Putamen (tissue), 1 donor: ENCODE data around the gene FLNC.

ENCODE experiments used
- DNase-seq: peaks from one replicate; pipeline ENCODE4 v3.0.0-alpha.2; 2016; ENCODE audit warnings: low spot score

The FLNC gene

GRCh38 chr7:128831178-128831993 lies 1.2 kb downstream of the FLNC start:
- DNase-seq, result no peak

GRCh38 chr7:128831994-128832879 lies 2.0 kb downstream of the FLNC start:
- DNase-seq, result no peak

GRCh38 chr7:128832880-128833147 lies 2.6 kb downstream of the FLNC start:
- DNase-seq, result no peak

- peak; percentile 87 for DNase-seq
Measured at GRCh38 chr7:128833148-128833945, 3.1 kb downstream of the FLNC start.

- DNase-seq, result no peak
Measured at GRCh38 chr7:128833946-128834325, 3.7 kb downstream of the FLNC start.

GRCh38 chr7:128835231-128835751 lies 5.1 kb downstream of the FLNC start:
- DNase-seq, result no peak

- DNase-seq, result peak; percentile 69
Measured at GRCh38 chr7:128835790-128836641, 5.8 kb downstream of the FLNC start.

- peak; percentile 71 for DNase-seq
Measured at GRCh38 chr7:128836729-128837348, 6.6 kb downstream of the FLNC start.

GRCh38 chr7:128837521-128837921 lies 7.3 kb downstream of the FLNC start:
- no peak for DNase-seq

- no peak for DNase-seq
Measured at GRCh38 chr7:128838109-128838779, 8.0 kb downstream of the FLNC start.

- DNase-seq, result no peak
Measured at GRCh38 chr7:128838981-128839731, 8.9 kb downstream of the FLNC start.

GRCh38 chr7:128839751-128840177 lies 9.6 kb downstream of the FLNC start:
- no peak for DNase-seq

- no peak for DNase-seq
Measured at GRCh38 chr7:128840326-128841170, 10.3 kb downstream of the FLNC start.

GRCh38 chr7:128841171-128841690 lies 11.0 kb downstream of the FLNC start:
- DNase-seq, result no peak

- no peak for DNase-seq
Measured at GRCh38 chr7:128841921-128842673, 11.9 kb downstream of the FLNC start.

GRCh38 chr7:128842674-128843641 lies 12.8 kb downstream of the FLNC start:
- no peak for DNase-seq
